ENCODE measurements around the gene SVIP. TPM values are rescaled to one million over a fixed set of nuclear protein-coding genes. Genes with fewer than 3 reads are reported as not detected.
A peak's percentile ranks its signal among the peaks of the same experiment; 100 is the strongest.

Gene SVIP
- total RNA-seq, 1 donor from 2014 or later, result 14.8 TPM

DNA sequence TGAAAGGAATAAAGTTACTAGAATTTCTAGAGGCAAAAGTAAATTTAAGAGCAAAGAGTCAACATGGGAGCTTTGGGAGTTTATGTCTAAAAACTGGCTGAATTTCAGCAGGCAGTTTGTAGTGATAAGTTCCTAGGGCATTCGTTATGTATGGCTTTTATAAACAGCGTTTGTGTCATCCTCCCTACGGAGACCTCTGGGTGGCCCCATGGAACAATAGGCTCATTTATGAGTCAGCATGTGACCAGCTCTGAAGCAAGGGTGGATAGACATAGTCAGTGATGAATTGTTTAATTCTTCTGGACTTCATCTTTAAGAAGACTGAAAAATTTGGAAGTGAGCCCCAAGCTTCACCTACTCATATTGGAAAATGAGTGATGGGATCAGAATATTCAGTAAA, 37.1 kb downstream of the SVIP start:
- H3K4me3 ChIP-seq (ENCODE audit: low read depth, low read length), result no peak overlapping the region
- peak; percentile 34 for DNase-seq (ENCODE audit: low read depth)
- H3K36me3 ChIP-seq (ENCODE audit: control insufficient read depth, insufficient read depth, low read length), result no peaks in the 10 kb centered on the region
- TF ChIP-seq, protein P1, sequence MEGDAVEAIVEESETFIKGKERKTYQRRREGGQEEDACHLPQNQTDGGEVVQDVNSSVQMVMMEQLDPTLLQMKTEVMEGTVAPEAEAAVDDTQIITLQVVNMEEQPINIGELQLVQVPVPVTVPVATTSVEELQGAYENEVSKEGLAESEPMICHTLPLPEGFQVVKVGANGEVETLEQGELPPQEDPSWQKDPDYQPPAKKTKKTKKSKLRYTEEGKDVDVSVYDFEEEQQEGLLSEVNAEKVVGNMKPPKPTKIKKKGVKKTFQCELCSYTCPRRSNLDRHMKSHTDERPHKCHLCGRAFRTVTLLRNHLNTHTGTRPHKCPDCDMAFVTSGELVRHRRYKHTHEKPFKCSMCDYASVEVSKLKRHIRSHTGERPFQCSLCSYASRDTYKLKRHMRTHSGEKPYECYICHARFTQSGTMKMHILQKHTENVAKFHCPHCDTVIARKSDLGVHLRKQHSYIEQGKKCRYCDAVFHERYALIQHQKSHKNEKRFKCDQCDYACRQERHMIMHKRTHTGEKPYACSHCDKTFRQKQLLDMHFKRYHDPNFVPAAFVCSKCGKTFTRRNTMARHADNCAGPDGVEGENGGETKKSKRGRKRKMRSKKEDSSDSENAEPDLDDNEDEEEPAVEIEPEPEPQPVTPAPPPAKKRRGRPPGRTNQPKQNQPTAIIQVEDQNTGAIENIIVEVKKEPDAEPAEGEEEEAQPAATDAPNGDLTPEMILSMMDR (IDR thresholded peaks at IDR 0.05; ENCODE audit: insufficient read depth, low read length, poor library complexity, severe bottlenecking), result no peak
- H3K27me3 ChIP-seq (ENCODE audit: control insufficient read depth, insufficient read depth, low read length), result no peaks in the 10 kb centered on the region

DNA sequence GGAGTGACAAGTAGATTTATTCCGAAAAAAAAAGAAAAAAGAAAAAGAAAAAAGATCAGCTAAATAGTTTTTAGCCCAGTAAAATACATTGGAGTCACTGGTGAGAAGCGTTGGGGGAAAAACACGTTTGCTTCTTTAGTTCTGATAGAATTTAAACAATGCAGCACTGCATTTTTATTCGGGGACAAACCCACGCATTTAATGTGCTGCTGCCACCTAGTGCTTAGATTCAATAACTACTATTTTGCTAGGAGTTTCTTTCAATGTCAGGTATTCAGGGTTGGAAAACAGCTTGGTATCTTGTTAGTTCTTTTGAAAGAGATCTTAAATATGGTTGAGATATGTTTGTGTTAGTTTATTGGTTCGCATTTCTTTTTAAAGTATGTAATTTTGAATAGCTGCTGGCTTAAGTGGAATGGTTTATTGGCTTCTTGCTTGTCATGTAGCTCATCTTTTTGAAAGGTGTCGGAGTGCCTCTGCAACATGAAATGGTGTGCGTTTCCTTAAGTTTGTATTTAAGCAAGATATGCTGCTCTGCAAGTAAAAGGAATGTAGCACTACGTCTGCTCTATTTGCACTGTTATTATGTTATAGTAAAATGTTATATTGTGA, 41.9 kb downstream of the SVIP start:
- Histone ChIP-seq H3K27me3 (ENCODE audit: control insufficient read depth, insufficient read depth, low read length) (no peaks in the 10 kb centered on the region), H3K4me3 (ENCODE audit: low read depth, low read length) (no peak overlapping the region), H3K36me3 (ENCODE audit: control insufficient read depth, insufficient read depth, low read length) (no peaks in the 10 kb centered on the region)
- TF ChIP-seq, protein P1 (IDR thresholded peaks at IDR 0.05; ENCODE audit: insufficient read depth, low read length, poor library complexity, severe bottlenecking), result peak; percentile 68
- no peak for DNase-seq (ENCODE audit: low read depth)

DNA sequence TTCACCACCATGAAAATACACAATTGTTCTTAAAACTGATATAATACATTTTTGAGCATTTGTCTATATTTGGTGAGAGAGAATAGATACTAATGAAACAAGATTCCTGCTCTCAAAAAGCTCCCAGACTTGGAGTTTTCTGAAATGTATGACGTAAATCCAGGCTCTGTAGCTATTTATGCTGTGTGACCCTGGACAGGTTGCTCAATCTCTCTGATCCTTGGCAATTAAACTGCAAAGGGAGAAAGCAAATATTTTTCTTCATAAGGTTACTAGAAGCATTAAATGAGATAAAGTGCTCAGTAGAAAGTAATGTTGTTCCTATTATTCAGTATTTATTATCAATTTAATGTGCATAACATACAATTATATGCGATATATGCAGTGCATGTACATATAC, 42.5 kb downstream of the SVIP start:
- Histone ChIP-seq H3K27me3 (ENCODE audit: control insufficient read depth, insufficient read depth, low read length) (no peaks in the 10 kb centered on the region), H3K4me3 (ENCODE audit: low read depth, low read length) (no peak overlapping the region), H3K36me3 (ENCODE audit: control insufficient read depth, insufficient read depth, low read length) (no peaks in the 10 kb centered on the region)
- DNase-seq (ENCODE audit: low read depth), result no peak
- TF ChIP-seq, protein P1 (IDR thresholded peaks at IDR 0.05; ENCODE audit: insufficient read depth, low read length, poor library complexity, severe bottlenecking), result no peak

DNA sequence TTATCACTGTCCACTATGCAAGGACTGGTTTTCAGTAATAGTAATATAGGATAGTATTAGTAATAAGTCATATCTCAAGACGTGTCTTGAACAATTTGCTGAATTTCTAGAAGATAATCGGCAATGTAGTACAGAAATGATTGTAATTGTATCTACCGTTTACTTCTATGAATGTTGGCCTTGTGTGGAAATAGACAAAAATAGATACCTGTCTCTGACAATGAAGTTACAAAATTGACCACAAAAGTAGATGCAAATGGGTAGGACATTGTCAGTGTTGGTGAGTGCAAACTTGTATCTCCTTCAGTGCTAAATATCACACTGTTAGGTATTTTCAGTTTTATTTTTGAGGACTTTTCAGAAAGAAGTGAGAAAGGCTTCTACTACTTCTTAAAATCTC, 43.1 kb downstream of the SVIP start:
- TF ChIP-seq, protein P1 (IDR thresholded peaks at IDR 0.05; ENCODE audit: insufficient read depth, low read length, poor library complexity, severe bottlenecking), result no peak

DNA sequence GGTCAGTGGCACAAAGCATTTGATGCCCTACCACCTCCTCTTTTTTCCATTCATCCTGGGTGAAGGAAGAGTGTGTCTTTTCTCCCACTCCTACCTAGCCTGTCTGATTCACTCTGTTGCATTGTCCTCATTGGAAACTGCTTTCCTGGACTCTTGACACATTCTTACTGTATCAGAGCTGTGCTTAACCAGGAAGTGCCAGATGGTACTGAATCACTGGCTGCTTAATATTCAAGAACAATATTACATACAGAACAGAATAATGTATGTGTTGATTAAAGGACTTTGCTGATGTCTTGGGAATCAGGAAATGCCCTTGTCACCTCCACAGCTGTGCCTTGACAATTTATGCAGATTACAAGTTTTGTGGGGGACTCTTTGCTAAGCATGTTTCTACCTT, 44.4 kb downstream of the SVIP start:
- Histone ChIP-seq H3K4me3 (ENCODE audit: low read depth, low read length) (no peak overlapping the region), H3K27me3 (ENCODE audit: control insufficient read depth, insufficient read depth, low read length) (no peaks in the 10 kb centered on the region), H3K36me3 (ENCODE audit: control insufficient read depth, insufficient read depth, low read length) (no peaks in the 10 kb centered on the region)
- no peak for DNase-seq (ENCODE audit: low read depth)
- TF ChIP-seq, protein P1 (IDR thresholded peaks at IDR 0.05; ENCODE audit: insufficient read depth, low read length, poor library complexity, severe bottlenecking), result no peak

More for the DNA sequence above, 43.1 kb downstream of the SVIP start:
- DNase-seq (ENCODE audit: low read depth), result no peak
- no peak overlapping the region for H3K4me3 ChIP-seq (ENCODE audit: low read depth, low read length)
- H3K27me3 ChIP-seq (ENCODE audit: control insufficient read depth, insufficient read depth, low read length), result no peaks in the 10 kb centered on the region
- no peaks in the 10 kb centered on the region for H3K36me3 ChIP-seq (ENCODE audit: control insufficient read depth, insufficient read depth, low read length)

DNA sequence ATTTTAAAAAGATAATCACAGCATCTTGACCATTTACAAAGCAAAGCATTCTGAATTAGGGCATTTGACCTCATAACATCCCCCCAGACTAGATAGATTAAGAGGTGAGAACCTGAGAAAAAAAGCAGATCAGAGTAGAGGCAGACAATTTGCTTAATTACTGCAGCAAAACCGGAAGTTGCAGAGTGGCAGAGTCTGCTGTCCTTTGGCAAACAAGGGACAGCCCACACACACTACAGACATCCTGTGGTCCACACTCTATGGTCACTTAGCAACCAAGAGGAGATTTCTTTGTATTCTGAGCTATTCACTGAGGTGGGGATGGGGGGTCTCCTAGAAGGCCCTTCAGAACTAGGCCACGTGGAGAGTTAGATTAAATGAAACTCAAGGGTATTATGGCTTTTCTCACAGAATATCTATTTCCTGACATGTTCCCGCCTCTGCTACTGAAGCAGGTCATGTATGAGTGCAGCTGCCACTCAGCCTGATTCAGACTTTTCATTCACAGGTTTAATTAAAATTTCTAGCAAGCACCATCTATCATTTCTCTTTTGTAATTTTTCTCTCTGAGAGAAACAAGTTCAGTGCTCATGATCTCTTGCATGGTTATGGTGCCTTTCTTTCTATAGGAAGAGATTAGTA, 48.5 kb downstream of the SVIP start:
- Histone ChIP-seq H3K4me3 (ENCODE audit: low read depth, low read length) (no peak overlapping the region), H3K27me3 (ENCODE audit: control insufficient read depth, insufficient read depth, low read length) (no peaks in the 10 kb centered on the region), H3K36me3 (ENCODE audit: control insufficient read depth, insufficient read depth, low read length) (no peaks in the 10 kb centered on the region)
- DNase-seq (ENCODE audit: low read depth), result no peak
- TF ChIP-seq, protein P1 (IDR thresholded peaks at IDR 0.05; ENCODE audit: insufficient read depth, low read length, poor library complexity, severe bottlenecking), result no peak
